Retinal pigment epithelial cell (primary cell): ENCODE measurements around the gene GPX7.

Experiments used
- DNase-seq: peaks from one replicate; pipeline ENCODE4 v3.0.0-alpha.2; 2010; ENCODE audit warnings: low read depth
- H3K4me3 ChIP-seq: 2 replicates; pipeline ENCODE4 v1.5.1; 2011; ENCODE audit warnings: mild to moderate bottlenecking, low read length, control low read depth, moderate library complexity
- TF ChIP-seq, protein P1 (sequence below): conservative IDR thresholded peaks from 2 replicates; pipeline ENCODE4 v1.5.1; 2011; ENCODE audit warnings: low read depth, low read length, control low read depth, inconsistent platforms

GPX7 gene

GRCh38 chr1:52653207-52653849 lies 51.2 kb downstream of the GPX7 start:
- no peak for DNase-seq
- no peak overlapping the region for H3K4me3 ChIP-seq
- TF ChIP-seq, protein P1, sequence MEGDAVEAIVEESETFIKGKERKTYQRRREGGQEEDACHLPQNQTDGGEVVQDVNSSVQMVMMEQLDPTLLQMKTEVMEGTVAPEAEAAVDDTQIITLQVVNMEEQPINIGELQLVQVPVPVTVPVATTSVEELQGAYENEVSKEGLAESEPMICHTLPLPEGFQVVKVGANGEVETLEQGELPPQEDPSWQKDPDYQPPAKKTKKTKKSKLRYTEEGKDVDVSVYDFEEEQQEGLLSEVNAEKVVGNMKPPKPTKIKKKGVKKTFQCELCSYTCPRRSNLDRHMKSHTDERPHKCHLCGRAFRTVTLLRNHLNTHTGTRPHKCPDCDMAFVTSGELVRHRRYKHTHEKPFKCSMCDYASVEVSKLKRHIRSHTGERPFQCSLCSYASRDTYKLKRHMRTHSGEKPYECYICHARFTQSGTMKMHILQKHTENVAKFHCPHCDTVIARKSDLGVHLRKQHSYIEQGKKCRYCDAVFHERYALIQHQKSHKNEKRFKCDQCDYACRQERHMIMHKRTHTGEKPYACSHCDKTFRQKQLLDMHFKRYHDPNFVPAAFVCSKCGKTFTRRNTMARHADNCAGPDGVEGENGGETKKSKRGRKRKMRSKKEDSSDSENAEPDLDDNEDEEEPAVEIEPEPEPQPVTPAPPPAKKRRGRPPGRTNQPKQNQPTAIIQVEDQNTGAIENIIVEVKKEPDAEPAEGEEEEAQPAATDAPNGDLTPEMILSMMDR = no peak

DNA sequence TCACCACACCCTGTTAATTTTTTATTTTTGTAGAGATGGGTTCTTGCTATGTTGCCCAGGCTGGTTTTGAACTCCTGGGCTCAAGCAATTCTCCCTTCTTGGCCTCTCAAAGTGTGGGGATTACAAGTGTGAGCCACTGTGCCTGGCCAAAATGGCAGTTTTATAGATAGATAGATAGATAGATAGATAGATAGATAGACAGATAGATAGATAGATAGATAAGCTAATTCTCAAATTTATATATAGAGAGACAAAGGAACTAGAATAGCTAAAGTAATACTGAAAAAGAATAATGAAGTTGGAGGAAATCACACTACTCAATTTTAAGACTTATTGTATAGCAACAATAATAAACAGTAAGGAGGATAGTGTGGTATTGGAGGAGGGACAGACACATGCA lies 51.9 kb downstream of the GPX7 start:
- TF ChIP-seq, protein P1 = no peak
- no peak overlapping the region for H3K4me3 ChIP-seq
- DNase-seq = no peak

GRCh38 chr1:52657702-52658101 lies 55.5 kb downstream of the GPX7 start:
- H3K4me3 ChIP-seq = no peak overlapping the region
- DNase-seq = no peak
- TF ChIP-seq, protein P1 = no peak
